Camera-type eye (tissue), 1 donor: Measurements from ENCODE around the gene TAS2R40. TPM values are rescaled to one million over a fixed set of nuclear protein-coding genes. Genes with fewer than 3 reads are reported as not detected.

Experiments used
- total RNA-seq: library from RNA; depleted of rRNA; stranded (reverse); fragments of >200 nt; gene quantifications from one replicate; pipeline ENCODE4 v1.2.3, GENCODE V29; 2014

Gene TAS2R40
- total RNA-seq, result not detected

DNA sequence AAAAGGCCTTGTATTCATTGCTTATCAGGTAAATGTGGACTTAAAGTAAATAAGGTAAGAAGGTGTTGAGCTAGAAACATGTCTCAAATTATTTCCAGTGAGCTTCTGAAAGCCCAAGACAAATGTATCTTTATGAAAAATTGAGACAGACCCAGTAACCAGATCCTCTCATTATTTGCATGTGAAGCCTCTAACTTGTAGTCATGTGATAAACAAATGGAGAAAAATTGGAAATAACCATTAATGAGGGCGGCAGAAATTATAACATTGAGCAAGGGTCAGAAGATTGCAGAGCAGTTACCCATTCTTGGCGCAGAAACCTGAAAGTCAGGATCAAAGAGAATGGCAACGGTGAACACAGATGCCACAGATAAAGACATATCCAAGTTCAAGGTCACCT lies at the start of gene TAS2R40:
Gene TAS2R40, plus strand, starts transcription at position 301 of the 400 bp plus-strand sequence. Its CDS starts 42 bp downstream, at position 343.

GRCh38 chr7:143183024-143183423 lies 38.8 kb upstream of the TAS2R40 start, which contains the start of gene TAS2R39:
TSS of gene TAS2R39 (plus strand) at chr7:143183419. CDS start at chr7:143183419, 0 bp downstream.

DNA sequence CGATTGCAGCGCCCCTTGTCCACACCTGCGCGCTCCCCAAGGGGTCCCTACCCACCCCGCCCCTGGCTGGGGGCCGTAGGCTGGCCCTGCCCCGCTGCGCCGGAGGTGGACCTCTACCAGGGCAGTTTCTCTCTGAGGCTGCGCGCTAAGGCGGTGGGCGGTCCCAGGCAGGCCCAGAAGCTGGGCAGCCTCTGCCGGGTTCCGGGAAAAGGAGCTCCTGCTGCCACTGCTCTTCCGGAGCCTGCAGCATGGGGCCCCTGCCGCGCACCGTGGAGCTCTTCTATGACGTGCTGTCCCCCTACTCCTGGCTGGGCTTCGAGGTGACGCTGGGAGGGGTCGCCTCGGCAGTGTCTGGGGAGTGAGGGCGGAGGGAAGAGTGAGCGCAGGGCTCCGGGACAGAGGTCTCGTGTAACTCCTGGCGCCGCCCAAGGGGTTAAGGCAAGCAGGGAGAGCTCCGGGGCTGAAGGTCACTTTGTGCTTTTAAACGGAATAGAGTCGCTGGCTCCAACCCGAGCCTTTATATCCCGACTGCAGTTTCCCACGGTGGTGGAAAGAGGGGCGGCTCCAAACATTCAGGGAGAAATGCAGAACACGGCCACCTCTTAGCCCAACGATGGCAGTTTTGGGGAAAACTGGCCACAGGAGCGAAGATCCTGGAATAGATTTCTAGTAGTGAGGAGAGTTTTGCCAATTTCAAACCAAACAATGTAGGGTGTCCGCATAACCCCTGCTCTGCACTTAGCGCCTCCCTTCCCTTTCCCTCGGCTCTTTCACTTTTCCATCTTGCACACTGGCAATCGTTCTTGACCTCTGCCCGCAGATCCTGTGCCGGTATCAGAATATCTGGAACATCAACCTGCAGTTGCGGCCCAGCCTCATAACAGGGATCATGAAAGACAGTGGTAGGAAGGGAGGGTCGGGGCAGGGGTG lies 41.7 kb downstream of the TAS2R40 start, which contains the start of gene GSTK1:
Gene GSTK1, plus strand, starts transcription at position 176 of the 930 bp plus-strand sequence. Its CDS starts 73 bp downstream, at position 249.

Other genes with a start within 250 kb of the TAS2R40 start
- gene OR9A2, start 194.9 kb upstream of the TAS2R40 start, total RNA-seq, result not detected
- not detected for gene OR6V1, start 169.7 kb upstream of the TAS2R40 start, total RNA-seq
- not detected for gene PIP, start 90.0 kb upstream of the TAS2R40 start, total RNA-seq
- gene TAS2R39, start 38.6 kb upstream of the TAS2R40 start, total RNA-seq, result not detected
- 69.9 TPM for gene GSTK1, start 41.4 kb downstream of the TAS2R40 start, total RNA-seq
- 3.6 TPM for gene TMEM139, start 62.9 kb downstream of the TAS2R40 start, total RNA-seq
- 36.0 TPM for gene CASP2, start 66.3 kb downstream of the TAS2R40 start, total RNA-seq
- gene CLCN1, start 94.1 kb downstream of the TAS2R40 start, total RNA-seq, result 0.22 TPM
- 13.0 TPM for gene FAM131B, start 140.7 kb downstream of the TAS2R40 start, total RNA-seq
- gene ZYX, start 159.3 kb downstream of the TAS2R40 start, total RNA-seq, result 29.9 TPM
- 2.1 TPM for gene EPHA1, start 186.8 kb downstream of the TAS2R40 start, total RNA-seq
- not detected for gene TAS2R60, start 221.4 kb downstream of the TAS2R40 start, total RNA-seq